ENCODE data around the gene GALNT18. TPM values are rescaled to one million over a fixed set of nuclear protein-coding genes. Genes with fewer than 3 reads are reported as not detected.

The GALNT18 gene
- total RNA-seq, 1 experiment from 2014 or later, result 1.7 TPM

DNA sequence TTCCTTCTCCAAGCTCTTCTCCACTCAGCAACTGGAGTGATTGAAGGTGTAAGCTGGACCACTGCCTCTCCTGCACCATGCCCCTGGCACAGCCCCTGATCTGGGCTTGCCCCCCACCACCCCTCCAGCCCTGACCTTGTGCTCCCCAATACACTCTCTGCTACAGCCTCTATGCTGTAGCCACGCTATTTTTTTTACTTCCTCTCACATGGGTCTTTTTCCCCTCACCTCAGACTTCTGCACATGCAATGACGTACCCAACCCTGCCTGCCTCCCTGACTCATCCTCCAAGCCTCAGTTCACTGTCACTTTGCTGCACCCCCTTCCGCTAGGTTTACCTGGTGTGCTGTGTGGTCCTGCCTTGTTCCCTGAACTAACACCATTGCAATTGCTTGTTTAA, 277.8 kb downstream of the GALNT18 start:
- no peaks in the 10 kb centered on the region for H3K79me1 ChIP-seq (ENCODE audit: insufficient read depth, low read depth, low read length, poor library complexity, severe bottlenecking)
- H4K8ac ChIP-seq (replicated peaks; ENCODE audit: insufficient read length, low read depth, low read length), result no peak overlapping the region
- H3K18ac ChIP-seq (ENCODE audit: insufficient read length, low read depth, low read length), result no peak overlapping the region
- DNase-seq, result no peak
- no peaks in the 10 kb centered on the region for H3K23me2 ChIP-seq (ENCODE audit: insufficient read length, low read depth, low read length, poor library complexity, severe bottlenecking)
- peaks cover 2% of the 10 kb centered on the region for H3K27me3 Mint-ChIP-seq (ENCODE audit: low read depth)
- no peaks in the 10 kb centered on the region for H3K9me3 Mint-ChIP-seq
- H2AK5ac ChIP-seq (ENCODE audit: insufficient read length, low read length), result no peak overlapping the region
- H4K5ac ChIP-seq (ENCODE audit: insufficient read length, low read depth, low read length), result no peak overlapping the region
- no peaks in the 10 kb centered on the region for H3K4me1 ChIP-seq (ENCODE audit: insufficient read depth, low read length)
- no peaks in the 10 kb centered on the region for H4K20me1 ChIP-seq (ENCODE audit: control insufficient read depth, insufficient read depth, insufficient read length)
- no peak overlapping the region for H3K4me2 ChIP-seq (ENCODE audit: insufficient read depth, insufficient read length, low read length)
- no peak overlapping the region for H3K56ac ChIP-seq (ENCODE audit: insufficient read length, low read depth, low read length)
- TF ChIP-seq CTCF (conservative IDR thresholded peaks at IDR 0.05), result no peak
- no peak overlapping the region for H2BK120ac ChIP-seq (ENCODE audit: low read depth, low read length, poor library complexity, severe bottlenecking)
- H4K91ac ChIP-seq (ENCODE audit: insufficient read length, low read depth, low read length), result no peak overlapping the region
- H3K4ac ChIP-seq (ENCODE audit: low read depth, low read length), result no peak overlapping the region
- no peak overlapping the region for H2BK20ac ChIP-seq (ENCODE audit: low read depth, low read length, poor library complexity, severe bottlenecking)
- H2BK5ac ChIP-seq (ENCODE audit: insufficient read length, low read length), result no peak overlapping the region
- no peaks in the 10 kb centered on the region for H3K79me2 ChIP-seq (ENCODE audit: insufficient read depth, low read length)
- H3K27ac Mint-ChIP-seq, result peak overlapping the region in 1 of 3 experiments; percentile 15; a peak in 2 of 7 replicates
- H3K36me3 Mint-ChIP-seq (ENCODE audit: insufficient read depth in 1 of 3, low read depth in 3 of 3), result no peaks in the 10 kb centered on the region
- H3K9ac ChIP-seq (ENCODE audit: extremely low read depth, insufficient read length, low read length), result no peak overlapping the region
- no peak overlapping the region for H2BK15ac ChIP-seq (ENCODE audit: low read depth, low read length)
- no peak overlapping the region for H3K27ac ChIP-seq (ENCODE audit: insufficient read length, low read depth, low read length)
- H3K27me3 ChIP-seq (ENCODE audit: insufficient read depth, low read length), result no peaks in the 10 kb centered on the region; the same call in 1 of the 2 replicates
- H3K4me3 Mint-ChIP-seq, result no peak overlapping the region
- H3T11ph ChIP-seq (ENCODE audit: low read length), result no peak overlapping the region
- no peak overlapping the region for H2BK12ac ChIP-seq (ENCODE audit: insufficient read length, low read depth, low read length)
- H3K4me1 Mint-ChIP-seq, result no peaks in the 10 kb centered on the region
- H2AFZ ChIP-seq (ENCODE audit: low read length), result no peak overlapping the region
- no peak overlapping the region for H3K14ac ChIP-seq (ENCODE audit: insufficient read depth, low read length)
- no peak overlapping the region for H3K23ac ChIP-seq (ENCODE audit: insufficient read length, low read depth, low read length)
- H3K9me3 ChIP-seq (ENCODE audit: control insufficient read depth, low read depth, low read length), result no peaks in the 10 kb centered on the region
- WGBS (ENCODE audit: extremely low coverage, insufficient read length, low lambda C conversion rate), result no CpG with 5 or more reads among the region's 3 CpGs
